Heart right ventricle (tissue), 16 donors: ENCODE data around the gene ETNK1. TPM values are rescaled to one million over a fixed set of nuclear protein-coding genes. Genes with fewer than 3 reads are reported as not detected.

Source experiments
- ATAC-seq, 8 donors: fragments of 200-7000 bp; cut with Tn5 transposase; one replicate each; pipeline ENCODE4 v1.9.1; 2020; ENCODE audit warnings: mild to moderate bottlenecking in 8 of 8, moderate library complexity in 8 of 8, moderate number of reproducible peaks in 1 of 8
- DNase-seq, 2 donors: peaks; one replicate each; pipeline ENCODE4 v3.0.0-alpha.2; 2020
- H3K27ac ChIP-seq, 10 donors: fragments of 200-600 bp; sonication (generic) in 2 of 10; one replicate each; pipeline versions ENCODE4 v1.5.0 to v1.8.0; 2020 to 2022; ENCODE audit warnings: mild to moderate bottlenecking in 3 of 10
- H3K27me3 ChIP-seq, 7 donors: fragments of 200-600 bp; one replicate each; pipeline ENCODE4 v1.8.0; 2021 to 2022; ENCODE audit warnings: mild to moderate bottlenecking in 2 of 7
- H3K36me3 ChIP-seq, 9 donors: fragments of 200-600 bp; sonication (generic) in 1 of 9; one replicate each; pipeline versions ENCODE4 v1.5.0 to v1.8.0; 2020 to 2022; ENCODE audit warnings: mild to moderate bottlenecking in 2 of 9
- H3K4me1 ChIP-seq, 9 donors: fragments of 200-600 bp; sonication (generic) in 1 of 9; one replicate each; pipeline versions ENCODE4 v1.5.0 to v1.8.0; 2020 to 2022; ENCODE audit warnings: mild to moderate bottlenecking in 4 of 9
- H3K4me3 ChIP-seq, 10 donors: fragments of 200-600 bp; sonication (generic) in 2 of 10; one replicate each; pipeline versions ENCODE4 v1.5.0 to v1.8.0; 2020 to 2022; ENCODE audit warnings: mild to moderate bottlenecking in 7 of 10, moderate library complexity in 2 of 10
- H3K9me3 ChIP-seq, 11 donors: fragments of 200-600 bp in 10 of 11; sonication (generic) in 2 of 11; one replicate each; pipeline versions ENCODE4 v1.5.0 to v1.8.0; 2013 to 2022; ENCODE audit warnings: mild to moderate bottlenecking in 2 of 11, control low read depth in 1 of 11, moderate library complexity in 1 of 11
- WGBS, 2 donors: extraction: QIAGEN DNeasy Blood & Tissue Kit; methylation state at CpG; one replicate each; pipeline ENCODE4 v1.1.7; 2013; ENCODE audit warnings: inconsistent platforms in 1 of 2; 5-methylcytosine and 5-hydroxymethylcytosine counted together
- intact Hi-C, 10 donors: fragments of 100-400 bp; cut with DNase I; formaldehyde crosslinking; loops; one replicate each; pipeline versions ENCODE4 v1.11.1 to v1.14.2; 2022
- polyA plus RNA-seq, 2 donors: library from polyadenylated mRNA; stranded (reverse); fragments of 200-250 nt; gene quantifications; one replicate each; pipeline ENCODE4 v1.2.3, GENCODE V29; 2013
- total RNA-seq, 10 donors: library from RNA; stranded (reverse); fragmentation: NEBNext Ultra II Directional in 3 of 10; extraction: Animal tissue kit (Norgen Biotek cat#: 25700) in 3 of 10; gene quantifications; one replicate each; pipeline versions ENCODE4 v1.2.1 to v1.2.4, GENCODE V29; 2021 to 2023
- TF ChIP-seq, protein P1 (sequence below), 9 donors: fragments of 200-600 bp; sonication (generic) in 2 of 9; IDR thresholded peaks; one replicate each; pipeline versions ENCODE4 v1.5.0 to v1.8.0; 2021 to 2022; ENCODE audit warnings: antibody characterized with exemption in 9 of 9, mild to moderate bottlenecking in 5 of 9, moderate library complexity in 1 of 9
- donor health status: Arrhythmogenic right ventricular cardiomyopathy.
- donor health status: ischemic (EF 13 %, LVEDD 7.1; RV severe dilation, severe dysfunction).
- donor health status: healthy with polysubstance abuse.
- donor health status: DM: no; HTN: yes; CAD: no.
- donor health status: DM: no; HTN: no; CAD: no.
- donor health status: ischemic (EF 25% LVEDD 6.9; RV normal size, moderate dysfunction).
- donor health status: ischemic (EF 25% LVEDD 5.7; RV mildly dilated, moderate dysfunction).
- donor health status: healthy.
- donor health status: DM: yes; HTN: yes; CAD: no.
- donor health status: Ischemic cardiomyopathy.
- donor health status: ischemic (EF 35%, LVEDD 5.7; RV mildly dilated, moderate dysfunction).
- donor health status: nonischemic (EF 11% LVEDD 7.7; RV severe dilation, severe dysfunction).
- donor health status: DM: yes; HTN: yes; CAD: no.
- donor health status: PGD.
- donor health status: ischemic (EF 29% LVEDD 5.4; RV normal size, mild dysfunction).
- donor health status: nonischemic (EF 23%, LVEDD 6.1; RV moderate dilation, normal function).

ETNK1 gene
- total and polyA plus RNA-seq, 12 donors, result 4.8 to 26.6 (median 17.0) TPM

- peaks cover 0 to 35% (median 0%) of the 10 kb centered on the region in 9 donors for H3K36me3 ChIP-seq
- intact Hi-C loops, result no loop called here
- H3K4me1 ChIP-seq, result peaks cover 0 to 16% (median 7%) of the 10 kb centered on the region in 9 donors
- no peaks in the 10 kb centered on the region for H3K27me3 ChIP-seq
- no peak overlapping the region for H3K27ac ChIP-seq
- no peak overlapping the region for H3K4me3 ChIP-seq
- 94 to 95% methylated on average over 1 of the region's 1 CpG for WGBS, 2 donors
- H3K9me3 ChIP-seq, result no peaks in the 10 kb centered on the region
- DNase-seq, result no peak
- TF ChIP-seq, protein P1, sequence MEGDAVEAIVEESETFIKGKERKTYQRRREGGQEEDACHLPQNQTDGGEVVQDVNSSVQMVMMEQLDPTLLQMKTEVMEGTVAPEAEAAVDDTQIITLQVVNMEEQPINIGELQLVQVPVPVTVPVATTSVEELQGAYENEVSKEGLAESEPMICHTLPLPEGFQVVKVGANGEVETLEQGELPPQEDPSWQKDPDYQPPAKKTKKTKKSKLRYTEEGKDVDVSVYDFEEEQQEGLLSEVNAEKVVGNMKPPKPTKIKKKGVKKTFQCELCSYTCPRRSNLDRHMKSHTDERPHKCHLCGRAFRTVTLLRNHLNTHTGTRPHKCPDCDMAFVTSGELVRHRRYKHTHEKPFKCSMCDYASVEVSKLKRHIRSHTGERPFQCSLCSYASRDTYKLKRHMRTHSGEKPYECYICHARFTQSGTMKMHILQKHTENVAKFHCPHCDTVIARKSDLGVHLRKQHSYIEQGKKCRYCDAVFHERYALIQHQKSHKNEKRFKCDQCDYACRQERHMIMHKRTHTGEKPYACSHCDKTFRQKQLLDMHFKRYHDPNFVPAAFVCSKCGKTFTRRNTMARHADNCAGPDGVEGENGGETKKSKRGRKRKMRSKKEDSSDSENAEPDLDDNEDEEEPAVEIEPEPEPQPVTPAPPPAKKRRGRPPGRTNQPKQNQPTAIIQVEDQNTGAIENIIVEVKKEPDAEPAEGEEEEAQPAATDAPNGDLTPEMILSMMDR (IDR thresholded peaks at IDR 0.05), result no peak
- no peak for ATAC-seq
Measured at GRCh38 chr12:22656831-22657230, 31.9 kb downstream of the ETNK1 start.

- 100% methylated on average over 1 of the region's 1 CpG for WGBS, 2 donors
- peaks cover 0 to 16% (median 7%) of the 10 kb centered on the region in 9 donors for H3K4me1 ChIP-seq
- ATAC-seq, result no peak
Measured at GRCh38 chr12:22657538-22657937, 32.6 kb downstream of the ETNK1 start.

DNA sequence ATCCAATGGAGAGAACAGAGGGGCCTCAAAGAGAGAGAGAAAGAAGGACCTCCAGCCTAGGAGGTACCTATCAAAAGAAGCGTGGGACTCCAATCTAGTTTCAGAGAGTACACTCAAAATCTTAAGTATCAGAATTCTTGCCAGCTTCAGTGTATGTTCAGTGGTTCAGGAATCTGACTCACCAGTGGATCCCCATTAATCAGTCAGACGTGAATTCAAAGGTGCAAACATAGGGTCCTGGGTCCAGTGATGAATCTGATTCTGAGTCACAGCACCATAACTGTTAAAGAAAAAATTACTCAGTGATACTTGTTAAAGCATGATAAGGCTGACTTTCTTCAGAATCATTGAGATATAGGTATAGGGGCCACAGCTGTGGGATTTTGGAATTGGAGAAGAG, 33.2 kb downstream of the ETNK1 start:
- Histone ChIP-seq H3K27ac (no peak overlapping the region), H3K27me3 (no peaks in the 10 kb centered on the region), H3K4me3 (no peak overlapping the region), H3K9me3 (no peaks in the 10 kb centered on the region), H3K36me3 (peaks cover 0 to 44% (median 0%) of the 10 kb centered on the region in 9 donors), H3K4me1 (peaks cover 0 to 10% (median 6%) of the 10 kb centered on the region in 9 donors)
- DNase-seq (no peak), ATAC-seq (no peak)
- intact Hi-C loops, result no loop called here
- TF ChIP-seq, protein P1 (IDR thresholded peaks at IDR 0.05), result no peak
- WGBS, 2 donors, result 93 to 96% methylated on average over 2 of the region's 2 CpGs

More at GRCh38 chr12:22657538-22657937, 32.6 kb downstream of the ETNK1 start:
- DNase-seq, result no peak
- H3K4me3 ChIP-seq, result no peak overlapping the region
- no peaks in the 10 kb centered on the region for H3K27me3 ChIP-seq
- no peak overlapping the region for H3K27ac ChIP-seq
- no peaks in the 10 kb centered on the region for H3K9me3 ChIP-seq
- intact Hi-C loops, result no loop called here
- TF ChIP-seq, protein P1 (IDR thresholded peaks at IDR 0.05), result no peak
- H3K36me3 ChIP-seq, result peaks cover 0 to 38% (median 0%) of the 10 kb centered on the region in 9 donors

DNA sequence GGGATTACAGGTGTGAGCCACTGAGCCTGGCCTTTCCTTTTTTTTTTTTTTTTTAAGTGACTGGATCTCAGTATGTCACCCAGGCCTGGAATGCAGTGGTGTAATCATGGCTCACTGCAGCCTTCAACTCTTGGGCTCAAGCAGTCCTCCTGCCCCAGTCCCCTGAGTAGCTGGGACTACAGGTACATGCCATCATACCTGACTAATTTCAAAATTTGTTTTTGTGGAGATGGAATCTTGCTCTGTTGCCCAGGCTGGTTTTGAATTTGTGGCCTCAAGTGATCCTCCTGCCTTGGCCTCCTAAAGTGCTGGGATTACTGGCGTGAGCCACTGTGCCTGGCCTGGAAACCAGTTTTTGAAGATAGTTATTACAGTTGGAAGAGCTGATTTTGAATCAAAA, 37.4 kb downstream of the ETNK1 start:
- H3K36me3 ChIP-seq, result peaks cover 0 to 70% (median 0%) of the 10 kb centered on the region in 9 donors
- no peaks in the 10 kb centered on the region for H3K27me3 ChIP-seq
- DNase-seq (no peak), ATAC-seq (no peak)
- no peak overlapping the region for H3K4me3 ChIP-seq
- intact Hi-C loops, result no loop called here
- H3K9me3 ChIP-seq, result no peaks in the 10 kb centered on the region
- H3K4me1 ChIP-seq, result no peaks in the 10 kb centered on the region
- H3K27ac ChIP-seq, result no peak overlapping the region
- 94 to 100% methylated on average over 1 of the region's 1 CpG for WGBS, 2 donors
- TF ChIP-seq, protein P1 (IDR thresholded peaks at IDR 0.05), result no peak
